C4-2B (cell line): ENCODE measurements around the gene RHOF.

Experiments used
- CTCF ChIP-seq: fragments of 450-650 bp; conservative IDR thresholded peaks from 2 replicates; pipeline ENCODE4 v1.5.1; 2017; ENCODE audit warnings: mild to moderate bottlenecking
- ZFX ChIP-seq: fragments of 450-650 bp; IDR thresholded peaks from 2 replicates; pipeline ENCODE4 v1.6.1; 2017

GRCh38 chr12:121751034-121751433 lies 42.5 kb downstream of the RHOF start:
- TF ChIP-seq CTCF (no peak), ZFX (no peak)
